ENCODE data around the gene CADM3. TPM values are rescaled to one million over a fixed set of nuclear protein-coding genes. Genes with fewer than 3 reads are reported as not detected.
A peak's percentile ranks its signal among the peaks of the same experiment; 100 is the strongest.

Gene CADM3
- total and polyA plus RNA-seq, 2 donors (not counting 3 experiments of a cell fraction or from before 2014, with no cell fraction given), result 2.7 to 6.0 TPM

DNA sequence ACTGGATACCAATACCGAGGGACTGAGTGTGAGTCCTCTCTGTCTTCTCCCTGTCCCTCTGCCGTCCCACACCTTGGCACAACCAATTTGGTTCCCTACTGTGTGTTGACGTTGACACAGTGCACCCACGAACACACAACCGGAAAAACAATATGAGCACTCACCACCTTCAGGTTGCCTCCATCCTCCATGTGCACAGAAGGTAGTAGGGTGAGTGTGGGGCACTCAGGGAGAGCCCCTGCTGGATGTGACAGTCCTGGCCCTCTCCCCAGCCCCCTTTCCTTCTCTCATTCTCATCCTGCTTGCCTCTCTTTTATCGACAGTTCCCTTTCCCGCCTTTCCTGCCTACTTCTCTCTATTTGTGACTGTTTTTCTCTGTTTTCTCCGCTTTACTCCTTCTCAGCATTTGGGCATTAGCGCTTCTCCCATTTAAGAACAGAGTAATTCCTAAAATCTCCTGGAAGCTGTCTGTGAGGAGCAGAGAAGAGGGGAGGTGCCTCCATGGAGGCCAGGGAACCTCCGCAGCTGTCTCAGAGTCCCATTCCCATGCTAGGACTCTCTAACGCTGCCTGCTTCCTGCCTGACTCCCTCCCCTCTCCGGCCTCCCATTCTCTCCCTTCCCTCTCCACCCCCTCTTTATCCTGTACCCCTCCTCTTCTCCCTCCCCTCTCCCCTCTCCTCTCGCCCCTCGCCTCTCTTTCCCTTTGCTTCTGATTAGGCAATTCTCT, 16.4 kb downstream of the CADM3 start:
- H3K9me1 ChIP-seq (replicated peaks; ENCODE audit: control insufficient read depth, extremely low read depth, insufficient read depth, low read length), result no peaks in the 10 kb centered on the region
- H3K4me3 ChIP-seq (replicated peaks in 1 of 3; ENCODE audit: insufficient read depth in 1 of 3, low read depth in 1 of 3, low read length in 3 of 3), result peak overlapping the region in 1 of 3 experiments; percentile 5
- H4K20me1 ChIP-seq (replicated peaks; ENCODE audit: control insufficient read depth, extremely low read depth, insufficient read depth, low read length), result no peaks in the 10 kb centered on the region
- no peaks in the 10 kb centered on the region for H3K79me2 ChIP-seq (ENCODE audit: control insufficient read depth, insufficient read depth, low read length)
- dilution Hi-C loops (cut with MboI; ENCODE audit: extremely low pct_ligation_motif_present, low sequenced_read_pairs) (no loop called here), intact Hi-C loops (cut with micrococcal nuclease) (loop anchor here (2.0 kb wide), 1 partner anchor 27 kb away; no protein-coding TSS in a partner anchor)
- no peak overlapping the region for H3K9ac ChIP-seq (replicated peaks; ENCODE audit: extremely low read depth, insufficient read depth, low read length)
- no peak for TF ChIP-seq EZH2 (IDR thresholded peaks at IDR 0.05; ENCODE audit: borderline replicate concordance, low read depth, low read length, severe bottlenecking)
- no peak for TF ChIP-seq GATA2 (IDR thresholded peaks at IDR 0.05; ENCODE audit: insufficient read depth, insufficient read length, low read depth, low read length)
- TF ChIP-seq MAX (IDR thresholded peaks at IDR 0.05; ENCODE audit: insufficient read depth, insufficient read length), result no peak
- TF ChIP-seq POLR2AphosphoS5 (IDR thresholded peaks at IDR 0.05; ENCODE audit: insufficient read depth, low read depth, low read length), result no peak
- no peak for TF ChIP-seq JUN (IDR thresholded peaks at IDR 0.05; ENCODE audit: borderline replicate concordance, insufficient read depth, insufficient read length, low read depth)
- POLR2A ChIA-PET, result no interaction called here
- no peak overlapping the region for H3K4me2 ChIP-seq (ENCODE audit: insufficient read depth, low read length)
- no peak overlapping the region for H2AFZ ChIP-seq (ENCODE audit: low read depth, low read length)
- no peak overlapping the region for H3K27ac ChIP-seq (ENCODE audit: insufficient read depth, low read depth, low read length)
- FAIRE-seq (peak; percentile 33), DNase-seq (ENCODE audit: low read depth, low spot score) (no peak)
- H3K4me1 ChIP-seq (ENCODE audit: control insufficient read depth, extremely low read depth, insufficient read depth, low read length), result no peaks in the 10 kb centered on the region
- no peaks in the 10 kb centered on the region for H3K9me3 ChIP-seq (replicated peaks; ENCODE audit: control insufficient read depth, insufficient read depth, low read length)
- CTCF ChIA-PET, result interaction anchor here (0.9 to 1.4 kb wide), 8 partner anchors 9 to 55 kb away, joined by 4 to 18 read pairs (median 6); no protein-coding TSS in a partner anchor
- H3K36me3 ChIP-seq (ENCODE audit: control insufficient read depth in 2 of 2, extremely low read depth in 1 of 2, insufficient read depth in 2 of 2, low read length in 2 of 2), result no peaks in the 10 kb centered on the region
- BruUV-seq (replicated peaks), result no TSS peak
- peaks cover 31 to 39% of the 10 kb centered on the region in 2 experiments for H3K27me3 ChIP-seq (ENCODE audit: control insufficient read depth in 2 of 2, insufficient read depth in 2 of 2, low read length in 2 of 2)

DNA sequence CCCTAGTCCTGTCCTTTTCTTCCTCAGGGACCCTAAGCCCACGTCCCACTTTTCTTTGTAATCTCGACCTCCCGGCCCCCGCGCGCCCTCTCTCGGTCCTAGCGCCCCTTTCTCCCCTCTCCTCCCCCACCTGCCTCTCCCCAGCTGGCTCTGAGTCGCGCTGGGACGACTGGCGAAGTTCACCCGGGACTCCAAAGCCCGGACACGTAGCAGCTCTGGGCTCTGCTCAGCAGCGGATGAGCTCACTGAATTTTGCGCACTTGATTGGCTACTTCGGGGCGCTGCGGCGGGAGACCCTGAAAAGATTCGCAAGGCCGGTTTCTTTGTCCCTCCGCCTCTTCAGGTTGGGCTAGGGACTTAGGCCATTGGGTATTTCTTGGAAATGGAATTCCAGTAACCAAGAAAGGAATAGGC, 17.0 kb downstream of the CADM3 start:
- intact Hi-C loops (cut with micrococcal nuclease), result loop anchor here (2.0 kb wide), 1 partner anchor 28 kb away; no protein-coding TSS in a partner anchor
- BruUV-seq (replicated peaks), result no TSS peak
- ChIA-PET POLR2A (no interaction called here), CTCF (interaction anchor here (0.7 to 1.4 kb wide), 9 partner anchors 8 to 602 kb away, joined by 3 to 18 read pairs (median 5); no protein-coding TSS in a partner anchor)
- DNase-seq (ENCODE audit: low read depth, low spot score) (peak; percentile 80), FAIRE-seq (no peak)
- peaks cover 31 to 39% of the 10 kb centered on the region in 2 experiments for H3K27me3 ChIP-seq (ENCODE audit: control insufficient read depth in 2 of 2, insufficient read depth in 2 of 2, low read length in 2 of 2)
- no peaks in the 10 kb centered on the region for H3K4me1 ChIP-seq (ENCODE audit: control insufficient read depth, extremely low read depth, insufficient read depth, low read length)
- no peaks in the 10 kb centered on the region for H4K20me1 ChIP-seq (replicated peaks; ENCODE audit: control insufficient read depth, extremely low read depth, insufficient read depth, low read length)
- no peak for TF ChIP-seq GATA2 (IDR thresholded peaks at IDR 0.05; ENCODE audit: insufficient read depth, insufficient read length, low read depth, low read length)
- peak; percentile 33 for TF ChIP-seq EZH2 (IDR thresholded peaks at IDR 0.05; ENCODE audit: borderline replicate concordance, low read depth, low read length, severe bottlenecking)
- no peak for TF ChIP-seq MYC (IDR thresholded peaks at IDR 0.05; ENCODE audit: low read depth, low read length)
- TF ChIP-seq POLR2A (IDR thresholded peaks at IDR 0.05; ENCODE audit: low read depth, low read length), result no peak
- no peak for TF ChIP-seq CTCF (IDR thresholded peaks at IDR 0.05; ENCODE audit: extremely low read depth in 1 of 2, insufficient read depth in 1 of 2, low read depth in 1 of 2, low read length in 2 of 2)
- no peak overlapping the region for H3K4me2 ChIP-seq (ENCODE audit: insufficient read depth, low read length)
- H3K9me3 ChIP-seq (replicated peaks; ENCODE audit: control insufficient read depth, insufficient read depth, low read length), result no peaks in the 10 kb centered on the region
- no peaks in the 10 kb centered on the region for H3K79me2 ChIP-seq (ENCODE audit: control insufficient read depth, insufficient read depth, low read length)
- dilution Hi-C loops (cut with MboI; ENCODE audit: extremely low pct_ligation_motif_present, low sequenced_read_pairs), result no loop called here
- H3K9me1 ChIP-seq (replicated peaks; ENCODE audit: control insufficient read depth, extremely low read depth, insufficient read depth, low read length), result no peaks in the 10 kb centered on the region
- H3K36me3 ChIP-seq (ENCODE audit: control insufficient read depth in 2 of 2, extremely low read depth in 1 of 2, insufficient read depth in 2 of 2, low read length in 2 of 2), result no peaks in the 10 kb centered on the region
- no peak overlapping the region for H3K27ac ChIP-seq (ENCODE audit: insufficient read depth, low read depth, low read length)
- peak overlapping the region in 1 of 3 experiments; percentile 5 for H3K4me3 ChIP-seq (replicated peaks in 1 of 3; ENCODE audit: insufficient read depth in 1 of 3, low read depth in 1 of 3, low read length in 3 of 3)
- no peak overlapping the region for H2AFZ ChIP-seq (ENCODE audit: low read depth, low read length)
- no peak overlapping the region for H3K9ac ChIP-seq (replicated peaks; ENCODE audit: extremely low read depth, insufficient read depth, low read length)
